ENCODE measurements around the gene SLC9B1.
A peak's percentile ranks its signal among the peaks of the same experiment; 100 is the strongest.
"Not testable (repeated sequence)": the region's sequence is repeated elsewhere in the genome, so short reads cannot be mapped to it uniquely, and the experiment has no call there.

The SLC9B1 gene

DNA sequence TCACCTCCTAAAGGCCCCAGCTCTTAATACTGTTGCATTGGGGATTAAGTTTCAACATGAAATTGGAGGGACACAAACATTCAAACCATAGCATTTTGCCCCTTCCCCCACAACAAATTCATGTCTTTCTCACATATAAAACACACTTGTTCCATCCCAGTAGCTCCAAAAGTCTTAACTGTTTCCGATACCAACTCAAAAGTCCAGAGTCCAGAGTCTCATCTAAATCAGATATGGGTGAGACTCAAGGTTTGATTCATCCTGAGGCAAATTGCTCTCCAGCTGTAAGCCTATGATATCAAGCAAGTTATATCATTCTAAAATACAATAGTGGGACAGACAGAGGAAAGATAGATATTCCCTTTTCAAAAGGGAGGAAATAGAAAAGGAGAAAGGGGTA is 8.7 kb downstream of the SLC9B1 start:
- DNase-seq = no peak

DNA sequence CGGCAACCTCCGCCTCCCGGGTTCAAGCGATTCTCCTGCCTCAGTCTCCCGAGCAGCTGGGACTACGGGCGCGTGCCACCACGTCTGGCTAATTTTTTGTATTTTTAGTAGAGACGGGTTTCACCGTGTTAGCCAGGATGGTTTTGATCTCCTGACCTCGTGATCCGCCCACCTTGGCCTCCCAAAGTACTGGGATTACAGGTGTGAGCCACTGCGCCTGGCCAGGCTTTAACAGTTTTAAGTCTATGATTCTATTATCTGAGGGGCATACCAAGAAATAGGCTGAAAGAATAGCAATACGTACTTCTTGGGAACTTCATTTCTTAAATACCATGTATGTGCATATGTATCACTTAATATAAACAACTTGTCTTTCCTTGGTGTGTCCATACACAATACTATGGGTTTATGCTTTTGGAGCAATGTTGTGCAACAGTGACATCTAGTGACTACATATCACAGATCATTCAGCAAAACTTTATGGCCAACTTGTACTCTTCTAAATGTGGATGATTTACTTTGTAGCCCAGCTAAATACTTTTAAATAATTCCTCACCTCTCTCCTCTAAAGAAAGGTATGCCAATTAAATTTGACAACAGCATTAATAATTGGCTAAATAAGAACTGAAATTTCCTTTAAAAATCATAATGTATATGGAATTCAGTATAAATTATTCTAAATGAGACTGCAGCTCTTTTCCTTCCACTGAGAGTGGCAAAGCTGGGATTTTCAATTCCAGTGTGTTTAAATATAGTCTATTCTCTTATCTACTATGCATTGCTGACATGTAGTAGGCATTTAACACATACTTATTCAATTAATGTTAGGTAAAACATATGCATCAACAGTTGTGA is 10.4 kb downstream of the SLC9B1 start:
- DNase-seq = peak; percentile 52

DNA sequence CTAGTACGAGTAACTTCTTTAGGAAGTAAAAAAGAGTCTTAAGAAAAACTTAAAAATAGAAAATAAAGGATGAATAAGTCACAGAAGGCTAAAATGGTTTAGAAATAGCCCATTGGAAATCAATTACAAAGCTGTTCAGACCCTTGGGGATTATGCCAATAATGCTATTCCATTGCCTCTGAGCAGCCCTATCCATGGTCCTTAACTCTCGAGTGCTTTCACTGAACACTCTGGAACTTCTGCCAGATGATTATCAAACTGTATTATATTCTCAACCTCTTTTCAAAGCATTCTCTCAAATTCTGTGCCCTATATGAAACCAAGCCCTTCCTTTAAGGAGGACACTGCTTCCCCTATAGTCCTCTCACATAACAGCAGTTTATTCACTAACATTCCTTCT is 17.0 kb downstream of the SLC9B1 start:
- no peak for DNase-seq

DNA sequence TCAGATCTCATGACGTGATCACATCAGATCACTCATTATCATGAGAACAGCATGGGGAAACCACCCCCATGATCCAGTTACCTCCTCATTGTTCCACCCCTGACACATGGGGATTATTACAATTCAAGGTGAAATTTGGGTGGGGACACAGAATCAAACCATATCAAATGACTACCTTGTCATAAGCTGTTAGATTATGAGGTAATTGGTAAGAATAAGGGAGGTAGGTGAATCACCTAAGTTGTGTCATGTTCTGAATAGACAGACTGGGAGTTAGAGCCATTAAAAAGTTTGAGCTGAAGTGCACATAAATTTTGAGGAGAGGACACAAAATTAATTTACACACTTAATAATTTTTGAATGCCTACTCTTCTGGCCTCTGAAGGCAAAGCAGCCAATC is 24.7 kb downstream of the SLC9B1 start:
- DNase-seq = no peak

DNA sequence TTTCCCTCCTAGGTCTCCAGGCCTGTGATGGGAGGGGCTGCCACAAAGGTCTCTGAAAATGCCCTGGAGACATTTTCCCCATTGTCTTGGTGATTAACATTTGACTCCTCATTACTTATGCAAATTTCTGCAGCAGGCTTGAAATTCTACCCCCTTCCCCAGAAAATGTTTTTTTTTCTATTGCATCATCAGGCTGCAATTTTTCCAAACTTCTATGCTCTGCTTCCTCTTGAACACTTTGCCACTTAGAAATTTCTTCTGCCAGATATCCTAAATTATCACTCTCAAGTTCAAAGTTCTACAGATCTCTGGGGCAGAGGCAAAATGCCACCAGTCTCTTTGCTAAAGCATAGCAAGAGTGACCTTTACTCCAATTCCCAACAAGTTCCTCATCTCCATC is 25.5 kb downstream of the SLC9B1 start:
- DNase-seq = not testable (repeated sequence)

DNA sequence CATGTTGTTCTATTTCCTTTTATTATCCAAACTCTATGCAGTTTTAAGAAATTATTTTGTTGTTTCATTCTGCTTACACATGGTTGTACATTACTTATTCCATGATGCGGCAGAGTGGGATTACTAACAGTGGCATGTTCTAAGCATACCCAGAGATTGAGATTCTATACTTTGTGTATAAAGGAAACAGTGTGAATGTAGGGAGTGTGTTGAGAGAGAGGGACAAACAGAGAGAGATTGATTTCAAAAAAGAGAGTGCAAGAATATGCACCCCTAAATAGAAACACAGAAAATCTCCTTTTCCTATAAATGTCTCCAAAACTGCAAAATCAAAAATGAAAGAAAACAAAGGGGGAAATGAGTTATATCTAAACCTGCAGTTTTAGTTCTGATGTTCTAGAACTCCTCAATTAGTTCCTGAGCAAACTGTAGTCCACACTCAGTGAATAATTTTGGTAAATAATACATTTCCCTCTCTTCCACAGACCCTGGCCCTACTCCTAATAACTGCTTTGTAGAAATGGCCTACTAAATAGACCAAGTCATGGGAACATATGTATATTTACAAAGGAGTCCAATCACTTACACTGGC is 31.0 kb downstream of the SLC9B1 start:
- no peak for DNase-seq

DNA sequence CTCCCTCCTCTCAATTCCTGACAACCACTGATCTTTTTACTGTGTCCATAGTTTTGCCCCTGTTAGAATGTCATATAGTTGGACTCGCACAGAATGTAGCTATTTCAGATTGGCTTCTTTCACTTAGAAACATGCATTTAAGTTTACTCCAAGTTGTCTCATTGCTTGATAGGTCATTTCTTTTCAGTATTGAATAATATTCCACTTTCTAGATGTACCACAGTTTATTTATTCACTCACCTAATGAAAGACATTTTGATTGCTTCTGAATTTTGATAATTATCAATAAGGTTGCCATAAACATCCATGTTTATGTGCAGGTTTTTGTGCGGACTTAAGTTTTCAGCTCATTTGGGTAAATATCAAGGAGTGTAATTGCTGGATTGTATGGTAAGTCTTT is 38.5 kb downstream of the SLC9B1 start:
- DNase-seq = no peak

DNA sequence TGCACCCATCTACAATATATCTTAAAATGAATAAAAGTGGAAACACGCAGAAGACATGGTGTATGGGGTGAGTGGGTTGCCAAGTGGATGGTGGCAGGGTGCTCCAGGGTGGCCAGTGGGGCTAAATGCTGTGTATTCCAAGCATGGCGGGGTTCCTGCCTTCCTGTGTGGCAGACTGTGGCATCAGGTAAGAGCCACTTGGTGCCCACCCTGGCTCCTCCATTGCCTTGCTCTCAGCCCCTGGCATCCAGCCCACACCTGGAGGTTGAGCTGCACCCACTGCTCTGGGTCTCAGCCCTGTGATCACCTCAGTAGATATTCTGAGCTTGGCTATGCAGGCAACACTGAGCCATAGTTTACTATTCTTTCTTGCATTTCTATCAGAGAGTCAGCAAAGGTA is 57.7 kb downstream of the SLC9B1 start:
- not testable (repeated sequence) for DNase-seq

DNA sequence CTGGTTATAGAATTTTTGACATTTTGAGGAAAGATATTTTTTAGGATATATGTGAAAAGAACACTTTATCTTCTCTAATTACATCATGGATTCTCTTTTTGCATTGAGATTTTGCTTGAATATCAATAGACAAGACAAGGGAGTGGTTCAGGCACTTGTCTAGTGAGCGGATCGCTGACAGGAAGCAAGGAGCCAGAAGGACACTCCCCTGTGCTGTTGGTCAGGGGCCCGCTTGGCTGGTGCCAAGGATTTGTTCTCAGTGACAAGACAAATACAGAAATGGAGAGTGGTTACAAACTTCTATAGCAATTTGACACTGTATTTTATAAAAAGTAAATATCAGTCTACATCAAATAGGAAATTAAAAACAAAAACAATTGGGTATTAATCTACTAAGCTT is 60.0 kb downstream of the SLC9B1 start:
- no peak for DNase-seq

DNA sequence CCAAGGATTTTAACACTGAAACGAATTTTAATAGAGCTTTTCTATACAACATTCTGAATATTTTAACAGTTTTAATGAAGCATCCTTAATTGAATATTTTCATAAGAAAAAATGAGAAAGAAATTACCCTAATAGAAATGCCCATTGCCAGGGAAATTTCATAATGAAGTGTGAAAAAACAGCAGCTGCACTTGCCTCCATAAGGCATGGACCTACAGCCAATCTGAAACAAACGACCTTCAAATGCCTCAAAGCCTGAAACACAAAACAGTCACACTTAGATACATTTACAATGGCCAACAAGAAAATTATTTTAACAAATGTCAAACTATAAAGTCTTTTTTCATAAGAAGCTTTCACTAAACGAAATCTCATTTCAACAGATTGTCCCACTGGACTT is 74.4 kb downstream of the SLC9B1 start:
- no peak for DNase-seq

DNA sequence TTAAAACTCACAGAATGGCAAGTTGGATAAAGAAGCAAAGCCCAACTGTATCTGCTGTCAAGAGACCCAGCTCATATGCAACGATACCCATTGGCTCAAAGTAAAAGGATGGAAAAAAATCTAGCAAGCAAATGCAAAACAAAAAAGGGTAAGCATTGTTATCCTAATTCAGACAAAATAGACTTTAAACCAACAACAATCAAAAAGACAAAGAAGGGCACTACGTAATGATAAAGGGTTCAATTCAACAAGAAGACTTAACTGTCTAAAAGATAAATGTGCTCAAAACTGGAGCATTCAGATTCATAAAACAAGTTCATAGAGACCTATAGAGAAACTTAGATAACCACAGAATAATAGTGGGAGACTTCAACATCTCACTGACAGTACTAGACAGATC is 81.4 kb downstream of the SLC9B1 start:
- DNase-seq = not testable (repeated sequence)

DNA sequence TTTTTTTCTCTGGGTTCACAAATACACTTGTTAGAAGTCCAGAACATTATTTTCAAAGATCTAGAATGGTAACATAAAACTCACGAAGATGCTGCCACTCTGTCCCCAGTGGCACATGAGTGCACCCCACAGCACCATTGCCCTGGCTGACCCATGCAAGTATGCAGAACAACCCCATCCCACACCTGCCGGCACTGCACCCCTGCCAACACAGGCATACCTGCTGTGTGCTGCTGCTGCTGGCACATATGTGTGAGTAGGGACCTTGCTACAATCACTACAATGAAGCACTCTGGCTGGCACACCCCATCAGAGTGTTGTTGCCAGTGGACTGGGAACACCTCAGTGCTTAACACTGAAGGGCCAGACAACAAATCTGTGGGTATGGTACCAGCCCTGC is 83.8 kb downstream of the SLC9B1 start:
- no peak for DNase-seq

DNA sequence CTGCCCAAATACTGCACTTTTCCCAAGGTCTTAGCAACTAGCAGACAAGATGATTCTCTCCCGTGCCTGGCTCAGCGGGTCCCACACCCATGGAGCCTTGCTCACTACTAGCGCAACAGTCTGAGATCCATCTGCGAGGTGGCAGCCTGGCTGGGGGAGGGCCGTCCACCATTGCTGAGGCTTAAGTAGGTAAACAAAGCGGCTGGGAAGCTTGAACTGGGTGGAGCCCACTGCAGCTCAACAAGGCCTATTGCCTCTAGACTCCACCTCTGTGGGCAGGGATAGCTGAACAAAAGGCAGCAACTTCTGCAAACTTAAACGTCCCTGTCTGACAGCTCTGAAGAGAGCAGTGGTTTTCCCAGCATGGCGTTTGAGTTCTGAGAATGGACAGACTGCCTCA is 99.8 kb downstream of the SLC9B1 start:
- not testable (repeated sequence) for DNase-seq

DNA sequence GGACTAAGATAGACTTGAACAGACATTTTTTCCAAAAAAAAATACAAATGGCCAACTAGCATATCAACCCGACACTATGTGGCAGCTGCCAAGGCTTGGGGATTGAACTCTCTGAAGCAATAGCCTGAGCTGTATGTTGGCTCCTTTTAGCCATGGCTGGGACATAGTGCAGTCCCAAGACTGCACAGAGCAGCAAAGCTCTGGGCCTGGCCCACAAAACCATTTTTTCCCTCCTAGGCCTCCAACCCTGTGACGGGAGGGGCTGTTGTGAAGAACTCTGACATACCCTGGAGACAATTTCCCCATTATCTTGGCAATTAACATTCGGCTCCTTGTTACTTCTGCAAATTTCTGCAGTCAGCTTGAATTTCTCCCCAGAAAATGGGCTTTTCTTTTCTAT is 100.6 kb downstream of the SLC9B1 start:
- no peak for DNase-seq

DNA sequence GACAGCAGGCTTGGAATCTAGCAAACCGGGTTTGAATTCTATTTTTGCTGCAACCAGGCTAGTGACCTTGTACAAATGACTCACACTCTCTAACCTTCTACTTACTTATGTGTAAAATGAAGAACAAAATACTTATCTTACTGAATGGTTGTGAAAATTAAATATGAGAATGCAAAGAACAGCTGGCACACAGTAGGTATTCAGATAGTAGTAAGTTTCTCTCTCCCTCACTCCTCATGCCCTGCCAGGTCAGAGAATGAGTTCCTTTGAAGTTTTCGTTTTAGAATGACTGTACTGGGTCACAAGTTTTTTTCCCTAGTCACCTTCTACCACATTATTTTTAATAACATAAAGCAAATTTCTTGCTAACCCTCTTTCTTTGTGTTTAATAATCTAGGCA is 117.7 kb downstream of the SLC9B1 start:
- DNase-seq = no peak

DNA sequence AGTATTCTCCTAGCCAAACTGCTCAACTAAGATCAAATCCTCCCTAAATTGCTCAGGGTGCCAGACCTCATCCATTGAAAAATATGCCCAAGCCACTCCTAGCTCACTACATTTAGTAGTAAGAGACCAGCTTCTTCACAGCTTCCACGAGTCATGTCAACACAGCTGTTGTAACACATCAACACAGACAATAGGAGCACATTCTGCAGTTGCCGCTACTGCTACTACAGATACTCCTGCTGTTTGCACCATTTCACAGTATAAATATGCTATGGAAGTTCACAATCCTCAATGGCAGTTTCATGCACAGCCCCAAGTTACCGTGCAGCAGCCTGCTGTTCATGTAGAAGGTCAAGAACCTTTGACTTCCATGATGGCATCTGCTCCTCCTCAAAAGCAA is 121.9 kb downstream of the SLC9B1 start:
- peak; percentile 23 for DNase-seq

DNA sequence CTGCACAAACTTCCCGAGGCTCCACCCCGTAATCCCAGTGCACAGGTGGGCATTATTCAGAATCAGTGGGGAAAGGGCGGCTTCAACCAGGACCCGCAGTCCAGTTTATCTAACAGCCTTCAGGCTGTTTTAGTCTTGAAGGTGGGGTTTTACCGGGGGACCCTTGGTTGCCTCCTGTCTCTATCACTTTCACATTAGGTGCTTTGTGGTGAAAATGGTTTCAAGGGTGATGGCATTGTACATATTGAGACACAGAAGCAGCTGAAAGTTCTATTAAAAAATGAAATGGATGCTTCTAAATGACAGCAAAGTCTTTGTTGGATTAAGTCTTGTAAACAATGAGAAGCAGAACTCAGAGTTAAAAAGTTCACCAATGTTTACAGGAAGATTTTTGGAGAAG is 123.0 kb downstream of the SLC9B1 start:
- not testable (repeated sequence) for DNase-seq

DNA sequence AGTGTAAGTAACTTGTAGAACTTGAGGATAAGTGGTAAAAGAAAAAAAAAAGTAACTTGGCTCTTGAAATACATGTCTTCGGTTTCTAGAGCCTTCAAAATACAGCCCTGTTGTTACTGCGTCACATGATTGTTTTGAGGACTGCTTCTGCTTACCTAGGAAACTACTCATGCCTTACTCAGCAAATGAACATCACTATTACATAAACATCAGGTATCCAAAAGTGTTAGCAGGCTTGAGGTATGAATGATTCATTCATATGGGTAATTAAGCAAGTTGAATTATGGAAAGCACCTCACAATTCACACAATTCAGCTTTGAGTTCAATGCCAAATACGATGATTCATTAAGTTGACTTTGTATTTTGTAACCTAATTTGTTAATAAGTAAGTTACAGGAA is 129.6 kb downstream of the SLC9B1 start:
- DNase-seq = not testable (repeated sequence)

DNA sequence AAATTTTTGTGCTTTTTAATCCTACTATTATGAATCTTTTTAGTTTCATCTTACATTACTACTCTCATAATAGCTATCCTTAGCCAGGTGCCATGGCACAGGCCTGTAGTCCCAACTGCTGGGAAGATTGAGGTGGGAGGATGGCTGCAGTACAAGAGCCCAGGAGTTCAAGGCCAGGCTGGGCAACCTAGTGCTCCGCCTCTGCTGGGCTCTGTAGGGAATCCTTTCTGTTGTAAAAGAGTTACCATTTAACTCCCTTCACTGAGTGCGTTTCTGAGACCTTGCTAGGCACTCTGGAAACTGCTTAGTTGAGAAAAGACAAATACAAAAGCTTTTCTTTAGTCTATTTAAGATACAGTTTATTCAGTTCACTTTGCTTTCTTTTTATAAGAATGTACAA is 130.9 kb downstream of the SLC9B1 start:
- DNase-seq = not testable (repeated sequence)

DNA sequence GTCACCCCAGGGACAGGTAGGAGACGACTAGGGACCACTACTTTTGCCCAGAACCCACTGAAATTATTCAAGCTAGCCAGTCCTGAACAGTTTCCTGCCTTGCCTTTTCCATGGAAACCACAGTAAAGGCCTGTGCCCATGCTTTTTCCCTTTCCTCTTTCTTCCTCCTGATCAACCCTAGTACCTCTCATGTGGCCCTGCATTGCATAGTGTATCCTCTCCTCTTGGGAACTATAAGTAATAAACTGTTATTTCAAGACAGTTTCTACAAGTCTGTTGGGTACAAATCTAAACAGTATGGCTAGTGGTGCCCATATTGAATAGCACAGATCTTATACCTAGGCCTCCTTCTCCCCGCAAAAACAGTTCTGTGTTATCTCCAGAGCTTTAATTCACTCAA is 136.2 kb downstream of the SLC9B1 start:
- no peak for DNase-seq

DNA sequence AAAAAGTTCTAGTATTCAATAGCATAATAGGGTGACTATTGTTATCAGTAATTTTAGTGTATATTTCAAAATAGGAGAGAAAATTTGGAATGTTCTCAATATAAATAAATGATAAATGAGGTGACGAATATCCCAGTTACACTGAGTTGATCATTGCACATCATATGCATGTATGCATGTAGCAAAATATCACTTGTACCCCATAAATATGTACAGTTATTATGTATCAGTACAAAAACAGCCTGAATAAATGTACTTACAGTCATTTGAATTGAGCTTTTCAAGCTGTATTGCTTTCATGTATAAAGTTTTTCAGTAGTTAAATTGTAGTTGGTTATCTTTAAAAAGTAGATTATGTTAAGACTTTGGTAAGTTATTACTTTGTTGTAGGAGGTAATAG is 138.2 kb downstream of the SLC9B1 start:
- DNase-seq = no peak

DNA sequence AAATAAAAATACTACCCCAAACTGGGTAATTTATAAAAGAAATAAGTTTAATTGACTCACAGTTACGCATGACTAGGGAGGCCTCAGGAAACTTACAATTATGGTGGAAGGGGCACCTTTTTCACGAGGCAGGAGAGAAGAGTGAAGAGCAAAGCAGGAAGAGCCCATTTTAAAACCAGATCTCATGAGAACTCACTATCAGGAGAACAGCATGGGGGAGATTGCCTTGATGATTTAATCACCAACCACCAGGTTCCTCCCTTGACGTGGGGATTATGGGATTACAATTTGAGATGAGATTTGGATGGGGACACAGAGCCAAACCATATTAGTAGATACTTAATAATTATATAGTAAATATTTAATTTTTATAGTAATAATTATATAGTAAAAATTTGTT is 140.6 kb downstream of the SLC9B1 start:
- DNase-seq = no peak

DNA sequence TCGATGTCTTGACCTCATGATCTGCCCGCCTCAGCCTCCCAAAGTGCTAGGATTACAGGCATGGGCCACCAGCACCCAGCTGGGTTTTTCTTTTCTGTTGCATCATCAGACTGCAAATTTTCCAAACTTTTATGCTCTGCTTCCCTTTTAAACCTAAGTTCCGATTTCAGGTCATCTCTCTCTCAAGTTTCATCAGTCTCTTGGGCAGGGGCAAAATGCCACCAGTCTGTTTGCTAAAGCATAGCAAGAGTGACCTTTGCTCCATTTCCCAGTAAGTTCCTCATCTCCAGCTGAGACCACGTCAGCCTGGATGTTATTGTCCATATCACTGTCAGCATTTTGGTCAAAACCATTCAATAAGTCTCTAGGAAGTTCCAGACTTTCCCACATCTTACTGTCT is 141.2 kb downstream of the SLC9B1 start:
- DNase-seq = not testable (repeated sequence)

DNA sequence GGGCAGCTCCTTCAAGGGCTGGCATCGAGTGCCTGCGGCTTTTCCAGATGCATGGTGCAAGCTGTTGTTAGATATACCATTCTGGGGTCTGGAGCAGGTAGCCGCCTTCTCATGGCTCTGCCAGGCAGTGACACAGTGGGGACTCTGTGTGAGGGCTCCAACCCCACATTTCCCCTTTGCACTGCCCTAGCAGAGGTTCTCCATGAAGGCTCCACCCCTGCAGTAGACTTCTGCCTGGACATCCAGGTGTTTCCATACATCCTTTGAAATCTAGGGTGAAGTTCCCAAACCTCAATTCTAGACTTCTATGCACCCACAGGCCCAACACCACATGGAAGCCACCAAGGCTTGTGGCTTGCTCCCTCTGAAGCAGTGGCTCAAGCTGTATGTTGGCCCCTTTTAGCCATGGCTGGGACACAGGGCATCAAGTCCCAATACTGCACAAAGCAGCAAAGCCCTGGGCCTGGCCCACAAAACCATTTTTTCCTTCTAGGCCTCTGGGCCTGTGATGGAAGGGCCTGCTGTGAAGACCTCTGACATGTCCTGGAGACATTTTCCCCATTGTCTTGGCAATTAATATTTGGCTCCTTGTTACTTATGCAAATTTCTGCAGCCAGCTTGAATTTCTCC is 141.9 kb downstream of the SLC9B1 start:
- DNase-seq = not testable (repeated sequence)

Measured in NCI-H345 (cell line).